GM21737 (cell line): ENCODE measurements around the gene TMEM51.

Experiments used
- ATAC-seq: cut with Tn5 transposase; IDR thresholded peaks from one replicate; pipeline ENCODE4 v1.9.1; 2021; ENCODE audit warnings: mild to moderate bottlenecking, moderate library complexity; ENCODE audit not compliant: unreplicated experiment

TMEM51 gene

GRCh38 chr1:15153184-15153841 lies at the start of gene TMEM51:
TSS of gene TMEM51 (plus strand) at chr1:15153747. CDS start at chr1:15215088, 61,341 bp downstream.
- no peak for ATAC-seq

DNA sequence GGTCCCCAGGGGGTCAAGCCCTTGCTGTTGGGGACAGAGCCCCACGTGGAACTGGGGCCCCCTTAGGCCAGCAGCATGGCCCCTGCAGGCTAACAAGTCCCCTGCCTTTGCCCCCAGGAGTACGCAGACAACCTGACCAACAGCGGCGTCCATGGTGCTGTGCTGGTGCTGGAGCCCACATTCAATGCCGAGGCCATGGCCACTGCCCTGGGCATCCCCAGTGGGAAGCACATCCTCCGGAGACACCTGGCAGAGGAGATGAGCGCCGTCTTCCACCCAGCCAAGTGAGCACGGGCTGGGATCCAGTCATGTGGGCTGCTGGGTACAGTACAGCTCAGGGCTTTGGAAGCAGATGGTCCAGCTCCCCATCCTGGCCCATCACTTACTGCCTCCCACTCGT lies 49.6 kb upstream of the TMEM51 start:
- no peak for ATAC-seq

DNA sequence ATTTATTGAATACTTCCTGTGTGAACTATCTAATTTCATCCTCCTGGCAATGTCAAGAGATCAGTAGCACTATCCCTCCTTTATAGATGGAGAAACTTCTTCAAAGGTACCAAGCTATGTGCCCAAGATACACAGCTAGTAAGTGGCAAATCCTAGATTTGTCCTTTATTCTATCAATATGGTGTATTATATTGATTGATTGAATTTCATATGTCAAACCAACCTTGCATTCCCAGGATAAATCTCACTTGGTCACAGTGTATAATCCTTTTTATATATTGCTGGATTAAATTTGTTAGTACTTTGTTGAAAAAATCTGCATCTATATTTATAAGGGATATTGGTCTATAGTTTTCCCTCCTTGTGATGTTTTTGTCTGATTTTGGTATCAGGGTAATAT lies 48.8 kb upstream of the TMEM51 start:
- ATAC-seq = no peak

- ATAC-seq = no peak
Measured at GRCh38 chr1:15106608-15107007, 46.9 kb upstream of the TMEM51 start.

DNA sequence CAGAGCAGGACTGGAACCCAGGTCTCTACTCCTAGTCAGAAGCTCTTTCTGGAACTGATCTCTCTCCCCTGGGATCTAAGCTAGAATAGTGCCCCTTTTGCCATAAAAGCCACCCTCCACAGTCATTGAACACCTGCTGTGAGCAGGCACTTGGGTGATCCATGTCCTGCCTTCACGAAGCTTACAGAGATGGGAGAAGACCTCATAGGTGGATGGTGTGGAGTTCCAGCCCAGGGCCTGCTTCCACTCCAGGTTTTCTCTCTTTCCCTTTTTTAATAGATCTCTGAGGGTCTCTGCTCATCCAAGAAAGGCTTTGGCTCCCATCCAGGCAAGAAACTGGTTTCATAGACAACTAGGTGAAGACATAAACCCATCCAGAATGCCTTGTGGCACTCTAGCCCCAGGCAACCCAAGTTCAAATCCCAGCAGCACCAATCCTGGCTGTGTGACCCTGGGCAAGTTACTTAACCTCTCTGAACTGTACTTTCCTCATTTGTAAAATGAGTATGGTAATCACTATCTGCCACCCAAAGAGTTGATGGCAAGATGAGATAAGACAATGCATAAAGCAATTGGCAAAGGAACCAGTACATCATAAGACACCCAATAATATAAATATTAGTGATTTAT lies 46.4 kb upstream of the TMEM51 start:
- no peak for ATAC-seq

DNA sequence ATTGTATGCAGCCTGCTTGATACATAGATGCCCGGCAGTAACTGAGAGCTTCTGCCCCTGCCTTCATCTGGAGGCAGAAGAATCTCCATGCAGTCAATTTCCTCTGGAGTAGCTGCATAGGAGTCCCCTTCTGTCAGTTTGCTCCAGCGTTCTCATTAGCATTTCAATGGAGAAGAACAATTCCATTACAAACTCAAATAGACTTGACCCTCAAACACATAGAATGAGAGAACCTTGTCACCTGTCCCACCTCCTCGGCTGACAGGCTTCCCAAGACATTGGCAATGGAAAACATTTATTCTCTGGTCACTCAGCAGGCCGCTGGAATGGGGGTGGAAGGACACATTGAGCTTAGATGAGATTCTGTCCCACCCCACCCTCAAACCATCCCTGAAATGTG lies 45.6 kb upstream of the TMEM51 start:
- ATAC-seq = no peak

- no peak for ATAC-seq
Measured at GRCh38 chr1:15110128-15110866, 43.2 kb upstream of the TMEM51 start.

GRCh38 chr1:15110867-15111230 lies 42.7 kb upstream of the TMEM51 start:
- ATAC-seq = no peak

- no peak for ATAC-seq
Measured at GRCh38 chr1:15113146-15113545, 40.4 kb upstream of the TMEM51 start.

DNA sequence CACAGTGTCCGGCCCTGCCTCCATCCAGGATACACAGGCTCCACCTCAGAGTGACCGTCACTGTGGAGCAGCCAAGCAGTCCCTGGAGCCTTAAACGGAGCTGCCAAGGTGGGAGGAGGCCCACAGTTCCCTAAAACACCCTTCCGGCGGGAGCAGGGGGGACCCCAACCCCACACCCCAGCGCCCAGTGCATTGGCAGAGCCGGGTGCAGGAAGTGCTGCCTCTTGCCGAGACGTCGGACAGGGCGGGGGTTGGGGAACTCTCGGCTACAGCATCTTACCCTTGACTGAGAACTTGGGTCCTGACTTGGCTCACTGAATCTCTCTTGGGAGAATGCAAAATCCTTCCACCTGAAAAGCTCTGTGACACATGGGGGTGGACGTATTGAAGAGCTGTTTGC lies 38.7 kb upstream of the TMEM51 start:
- ATAC-seq = no peak

DNA sequence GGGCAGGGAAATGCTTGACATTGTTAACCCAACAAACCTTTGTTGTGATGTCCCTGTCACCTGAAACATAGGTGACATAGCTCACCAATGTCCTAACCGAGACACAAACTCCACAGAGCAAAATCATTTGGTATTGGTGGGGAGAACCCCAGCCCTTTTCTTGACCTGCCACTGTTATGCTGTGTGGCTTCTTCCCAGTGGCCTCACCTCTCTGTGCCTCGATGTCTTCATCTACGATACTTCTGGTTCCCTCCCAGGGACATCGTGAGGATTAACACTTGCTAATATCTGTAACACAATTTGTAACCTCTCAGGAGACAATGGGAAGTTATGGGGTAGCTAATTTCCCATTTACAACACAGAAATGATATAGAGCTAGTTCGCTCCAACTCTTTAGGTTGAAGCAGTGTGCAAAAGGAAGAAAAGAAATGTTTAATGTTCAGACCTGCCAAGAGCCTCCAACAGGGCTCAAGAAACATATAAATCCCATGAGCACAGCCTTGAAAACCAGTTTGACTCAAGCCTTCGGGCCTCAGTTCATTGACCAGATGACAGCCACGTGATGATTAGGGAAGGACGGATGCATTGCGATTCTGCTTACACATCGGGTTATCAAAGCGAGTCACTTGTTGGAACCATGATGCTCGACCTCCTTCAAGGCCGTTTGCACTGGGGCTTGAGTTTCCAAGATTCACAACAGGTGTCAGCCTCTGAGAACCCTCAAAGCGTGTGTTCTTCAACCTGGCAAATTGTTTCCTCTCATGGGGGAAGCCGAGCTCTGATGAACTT lies 37.8 kb upstream of the TMEM51 start:
- no peak for ATAC-seq

GRCh38 chr1:15116966-15117365 lies 36.6 kb upstream of the TMEM51 start:
- ATAC-seq = no peak

DNA sequence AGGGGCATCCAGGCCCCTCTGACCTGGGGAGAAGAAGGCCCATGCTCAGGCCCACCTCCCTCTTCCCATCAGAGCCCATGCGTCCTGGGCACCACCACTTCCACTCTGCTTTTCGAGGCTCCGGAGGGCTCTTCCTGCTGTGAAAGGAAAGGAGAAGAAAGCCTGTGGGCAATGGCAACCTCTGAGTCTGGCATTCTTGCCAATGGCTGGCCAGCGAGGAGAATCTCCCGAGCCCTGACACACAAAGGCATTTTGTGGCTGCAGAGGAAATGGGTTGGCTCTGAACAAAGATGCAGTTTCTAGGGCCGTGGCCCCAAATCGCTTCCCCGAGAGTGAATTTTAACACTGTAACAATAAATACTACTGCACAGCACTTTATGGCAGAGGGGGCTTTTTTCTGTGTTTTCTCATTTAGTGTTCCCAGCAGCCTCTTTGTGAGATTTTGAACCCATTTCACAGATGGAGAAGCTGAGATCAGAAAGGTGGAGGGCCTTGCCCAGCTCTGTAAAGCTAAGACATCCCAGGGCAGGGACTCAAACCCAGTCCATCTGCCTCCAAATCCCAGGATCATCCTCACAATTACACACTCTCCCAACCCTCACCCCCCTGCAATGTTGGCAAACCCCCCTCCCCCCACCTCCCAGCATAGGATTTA lies 35.7 kb upstream of the TMEM51 start:
- ATAC-seq = no peak

GRCh38 chr1:15118579-15118978 lies 35.0 kb upstream of the TMEM51 start:
- no peak for ATAC-seq

- ATAC-seq = no peak
Measured at GRCh38 chr1:15120251-15120945, 33.1 kb upstream of the TMEM51 start.

DNA sequence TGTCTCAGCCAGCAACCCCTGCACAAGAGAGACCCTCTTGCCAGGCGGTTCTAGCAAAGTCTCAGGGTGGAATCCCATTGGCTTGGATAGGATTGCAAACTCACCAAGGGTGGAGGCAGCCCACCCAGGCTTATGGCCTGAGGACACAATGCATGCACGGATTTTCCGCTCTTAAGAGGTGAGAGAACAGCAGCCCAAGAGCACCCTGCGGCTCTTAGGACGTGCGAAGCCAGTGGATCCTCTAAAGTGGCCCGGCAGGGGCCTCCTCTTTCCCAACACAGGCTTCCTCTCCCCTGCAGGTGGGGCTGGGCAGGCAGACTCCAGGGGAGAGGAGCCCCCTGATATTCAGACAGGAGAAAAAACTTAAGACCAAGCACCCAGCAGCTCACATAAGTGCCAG lies 31.2 kb upstream of the TMEM51 start:
- no peak for ATAC-seq

GRCh38 chr1:15123270-15123669 lies 30.3 kb upstream of the TMEM51 start:
- no peak for ATAC-seq

- ATAC-seq = no peak
Measured at GRCh38 chr1:15123925-15124324, 29.6 kb upstream of the TMEM51 start.

DNA sequence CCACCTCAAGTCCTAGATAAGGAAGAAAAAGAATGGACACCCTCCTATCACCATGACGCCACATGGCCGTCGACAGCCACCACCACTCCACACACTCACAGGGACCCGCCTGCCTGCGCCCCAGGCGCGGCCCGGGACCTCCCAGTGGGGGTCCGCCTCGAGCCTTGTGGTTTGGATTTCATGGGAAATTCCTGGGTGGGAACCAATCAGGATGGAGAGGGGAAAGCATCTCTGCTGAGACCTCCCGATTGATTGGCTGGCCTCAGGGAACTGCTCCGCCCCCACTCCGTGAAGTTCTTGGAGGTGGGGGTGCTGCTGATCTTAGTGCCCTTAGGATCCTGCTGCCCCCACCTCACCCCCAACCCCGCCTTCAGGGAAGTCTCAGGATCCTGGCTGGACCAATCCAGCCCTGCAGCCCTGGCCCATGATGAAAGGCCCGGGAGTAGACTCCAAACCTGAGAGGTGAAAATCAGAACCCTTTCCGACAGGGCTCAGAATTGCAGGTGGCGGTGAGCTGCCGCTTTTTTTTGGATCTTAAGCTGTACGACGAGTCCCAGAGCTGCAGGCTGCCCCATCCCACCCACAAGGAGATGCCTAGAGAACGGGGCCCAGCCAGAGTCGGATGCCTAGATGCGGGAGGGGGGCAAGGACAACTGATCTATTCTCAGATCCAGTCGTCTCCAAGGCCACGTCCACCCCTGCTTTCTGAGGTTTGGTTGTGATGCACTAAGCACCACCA lies 29.0 kb upstream of the TMEM51 start:
- ATAC-seq = no peak
